GM21526 (cell line): ENCODE measurements around the gene PIK3CD.
"Not testable (repeated sequence)": the region's sequence is repeated elsewhere in the genome, so short reads cannot be mapped to it uniquely, and the experiment has no call there.

Experiments
- ATAC-seq: cut with Tn5 transposase; IDR thresholded peaks from one replicate; pipeline ENCODE4 v1.9.1; 2021; ENCODE audit warnings: moderate library complexity; ENCODE audit not compliant: unreplicated experiment, low FRiP score

Gene PIK3CD

GRCh38 chr1:9730096-9730901 is 78.8 kb downstream of the PIK3CD start:
- ATAC-seq, result no peak

GRCh38 chr1:9731051-9731537 is 79.6 kb downstream of the PIK3CD start:
- ATAC-seq, result no peak

DNA sequence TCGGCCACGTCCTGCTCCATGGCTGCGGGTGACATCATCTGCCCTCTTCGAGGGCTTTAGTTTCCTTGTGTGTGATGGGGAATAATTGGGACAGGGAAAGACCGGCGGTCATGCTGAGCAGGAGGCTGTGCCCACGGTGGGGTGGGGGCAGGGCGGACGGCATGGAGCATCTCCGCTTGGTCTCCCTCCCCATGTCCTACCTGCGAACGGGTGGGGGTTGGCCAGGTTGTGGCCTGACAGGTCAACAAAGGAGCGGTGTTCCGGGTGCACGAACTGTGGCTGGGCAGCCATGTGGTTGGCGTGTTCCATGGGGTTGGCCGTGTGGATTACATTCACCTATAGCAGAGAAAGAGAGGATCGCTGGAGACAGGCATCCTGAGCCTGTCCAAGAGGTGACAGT is 80.0 kb downstream of the PIK3CD start:
- ATAC-seq, result no peak

DNA sequence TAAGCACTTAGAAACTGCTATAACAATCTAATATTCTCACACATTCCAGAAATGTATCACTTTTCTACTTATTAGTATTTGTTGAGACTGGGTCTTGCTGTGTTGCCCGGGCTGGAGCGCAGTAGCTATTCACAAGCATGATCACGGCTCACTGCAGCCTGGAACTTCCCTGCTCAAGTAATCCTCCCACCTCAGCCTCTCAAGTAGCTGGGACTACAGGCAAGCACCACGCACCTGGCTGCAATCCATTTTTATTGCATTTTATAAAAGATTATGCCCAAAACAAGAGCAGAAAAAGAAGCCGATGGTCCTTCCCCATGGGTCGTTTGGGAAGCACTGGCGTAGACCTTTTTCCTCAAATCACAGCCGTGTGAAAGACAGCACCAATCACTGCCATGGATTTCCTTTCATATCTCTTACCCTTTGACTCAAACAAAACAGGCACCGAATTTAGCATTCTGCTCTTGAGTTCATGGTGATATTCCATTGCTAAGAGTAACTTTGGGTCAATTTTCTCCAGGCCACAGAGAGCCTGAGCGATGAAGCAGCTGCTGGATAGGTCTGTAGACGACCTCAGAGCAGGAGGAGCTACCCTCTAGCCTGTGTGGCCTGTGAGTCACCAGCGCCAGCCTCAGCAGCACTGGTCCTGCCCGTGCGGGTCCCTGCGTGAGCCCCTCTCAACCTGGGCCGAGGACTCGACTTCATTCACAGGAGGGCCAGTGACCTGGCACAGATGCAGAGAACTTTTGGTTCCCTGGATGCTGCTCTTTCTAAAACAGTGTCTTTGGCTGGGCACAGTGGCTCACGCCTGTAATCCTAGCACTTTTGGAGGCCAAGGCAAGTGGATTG is 80.8 kb downstream of the PIK3CD start:
- ATAC-seq, result no peak

- ATAC-seq, result no peak
Measured at GRCh38 chr1:9733160-9733789, 81.7 kb downstream of the PIK3CD start.

- ATAC-seq, result no peak
Measured at GRCh38 chr1:9735800-9736199, 84.3 kb downstream of the PIK3CD start.

DNA sequence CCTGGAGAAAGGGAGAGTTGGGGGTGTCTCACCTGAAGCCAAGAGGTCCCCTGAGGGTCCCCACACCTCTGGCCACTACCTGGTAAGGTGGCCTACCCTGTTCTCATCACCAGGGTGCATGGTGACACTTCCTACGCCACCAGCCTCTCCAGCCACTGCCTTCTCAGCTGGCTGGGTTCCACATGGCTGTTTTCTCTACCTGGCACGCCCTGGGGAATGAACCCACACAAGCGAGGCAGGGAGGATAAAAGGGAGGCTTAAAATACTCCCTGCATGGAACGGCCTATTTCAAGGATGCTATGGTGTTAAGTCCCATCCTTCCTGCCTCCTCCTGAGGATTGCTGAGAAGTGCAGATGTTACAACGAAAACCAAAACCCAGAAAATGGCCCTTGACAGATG is 84.7 kb downstream of the PIK3CD start:
- no peak for ATAC-seq

DNA sequence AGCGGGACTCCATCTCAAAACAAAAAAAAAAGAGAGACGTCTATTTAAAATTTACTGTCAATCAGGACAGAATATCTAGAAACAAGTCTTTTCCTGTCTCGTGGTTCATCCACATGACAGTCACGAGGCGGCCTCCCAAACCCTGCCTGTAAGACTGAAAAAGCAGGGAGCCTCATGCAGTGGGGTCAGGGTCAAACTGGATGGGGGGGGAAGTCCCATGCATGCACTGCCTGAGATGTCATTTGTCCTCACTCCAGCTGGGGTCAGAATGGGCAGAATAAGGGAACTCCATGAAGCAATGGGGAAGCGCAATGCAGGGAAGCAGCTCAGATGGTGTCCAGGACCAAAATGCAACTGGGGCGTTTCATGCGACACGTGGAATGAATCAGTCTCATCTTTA is 85.5 kb downstream of the PIK3CD start:
- ATAC-seq, result no peak

GRCh38 chr1:9737671-9738070 is 86.1 kb downstream of the PIK3CD start:
- no peak for ATAC-seq

- ATAC-seq, result no peak
Measured at GRCh38 chr1:9744106-9744799, 92.7 kb downstream of the PIK3CD start.

DNA sequence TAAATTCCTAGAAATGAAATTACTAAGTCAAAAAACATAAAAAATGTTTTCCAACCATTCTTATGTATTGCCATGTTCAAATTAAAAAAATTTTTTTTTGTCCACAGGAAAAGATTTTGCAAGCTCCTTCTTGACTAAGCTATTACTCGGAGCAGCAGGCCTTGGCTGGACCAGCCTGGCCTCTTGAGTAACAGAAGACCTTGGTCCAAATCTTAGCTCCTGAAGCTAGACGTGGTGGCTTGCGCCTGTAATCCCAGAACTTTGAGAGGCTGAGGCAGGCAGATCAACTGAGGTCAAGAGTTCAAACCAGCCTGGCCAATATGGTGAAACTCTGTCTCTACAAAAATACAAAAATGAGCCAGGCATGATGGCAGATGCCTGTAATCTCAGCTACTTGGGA is 94.7 kb downstream of the PIK3CD start:
- ATAC-seq, result no peak

- ATAC-seq, result no peak
Measured at GRCh38 chr1:9746651-9747050, 95.1 kb downstream of the PIK3CD start.

- ATAC-seq, result not testable (repeated sequence)
Measured at GRCh38 chr1:9748391-9748790, 96.9 kb downstream of the PIK3CD start.

DNA sequence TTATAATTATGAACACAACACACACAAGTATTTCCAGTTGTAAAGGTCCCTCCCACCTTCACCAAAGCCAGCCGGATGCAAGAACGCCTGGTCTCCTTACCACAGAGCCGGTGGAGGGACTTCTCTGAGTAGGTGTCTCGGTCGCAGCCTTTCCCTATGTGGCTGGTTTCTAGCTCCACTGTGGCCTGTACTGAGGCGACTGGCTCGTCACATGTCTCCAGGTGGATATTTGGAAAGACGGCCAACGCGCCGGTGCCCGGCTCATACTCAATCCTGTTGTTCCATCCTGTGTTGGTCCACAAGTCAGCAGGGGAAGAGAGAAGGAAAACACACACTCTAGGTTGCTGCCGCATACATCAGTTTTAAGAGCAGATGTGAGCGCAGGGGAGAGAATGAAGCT is 97.8 kb downstream of the PIK3CD start:
- no peak for ATAC-seq

- ATAC-seq, result no peak
Measured at GRCh38 chr1:9751971-9752370, 100.4 kb downstream of the PIK3CD start.

DNA sequence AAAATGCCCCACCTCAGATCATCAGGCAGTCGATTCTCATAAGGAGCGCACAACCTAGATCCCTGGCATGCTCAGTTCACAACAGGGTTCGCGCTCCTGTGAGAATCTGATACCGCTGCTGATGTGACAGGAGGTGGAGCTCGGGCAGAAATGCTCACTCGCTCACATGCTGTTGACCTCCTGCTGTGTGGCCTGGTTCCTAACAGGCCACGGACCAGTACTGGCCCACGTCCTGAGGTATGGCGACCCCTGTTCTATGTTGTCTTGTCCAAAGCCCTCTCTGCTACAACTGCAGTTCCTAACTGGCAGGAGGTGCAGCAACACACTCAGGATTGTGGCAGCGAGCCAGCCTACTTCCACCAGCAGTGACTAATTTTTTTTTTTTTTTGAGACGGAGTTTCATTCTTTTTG is 101.6 kb downstream of the PIK3CD start:
- no peak for ATAC-seq

DNA sequence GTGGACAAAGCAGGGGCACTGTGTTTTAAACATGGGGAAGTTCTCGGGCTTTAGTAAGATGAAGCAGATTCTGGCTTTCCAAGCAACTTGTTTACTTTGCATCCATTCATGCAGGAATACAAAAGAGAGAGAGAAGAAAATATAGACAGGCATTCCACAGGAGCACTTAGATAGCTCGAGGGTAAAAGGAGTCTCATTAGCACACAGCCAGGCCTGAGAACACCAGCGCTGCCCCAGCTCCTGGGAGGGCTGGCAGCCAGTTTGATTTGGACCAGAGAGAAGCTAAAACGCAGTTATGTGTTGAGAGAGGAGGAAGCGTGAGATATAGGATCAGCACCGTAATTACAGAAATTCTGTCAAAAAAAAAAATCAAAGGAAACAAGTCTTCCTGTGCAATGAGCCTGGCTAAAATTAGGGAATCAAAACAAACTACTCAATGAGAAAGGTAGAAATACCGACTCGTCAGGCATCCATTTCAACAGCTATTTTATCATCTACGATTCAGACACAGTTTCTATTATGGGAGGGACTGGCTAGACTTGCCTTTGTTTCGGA is 104.0 kb downstream of the PIK3CD start:
- ATAC-seq, result no peak

GRCh38 chr1:9758559-9759121 is 107.1 kb downstream of the PIK3CD start:
- no peak for ATAC-seq

DNA sequence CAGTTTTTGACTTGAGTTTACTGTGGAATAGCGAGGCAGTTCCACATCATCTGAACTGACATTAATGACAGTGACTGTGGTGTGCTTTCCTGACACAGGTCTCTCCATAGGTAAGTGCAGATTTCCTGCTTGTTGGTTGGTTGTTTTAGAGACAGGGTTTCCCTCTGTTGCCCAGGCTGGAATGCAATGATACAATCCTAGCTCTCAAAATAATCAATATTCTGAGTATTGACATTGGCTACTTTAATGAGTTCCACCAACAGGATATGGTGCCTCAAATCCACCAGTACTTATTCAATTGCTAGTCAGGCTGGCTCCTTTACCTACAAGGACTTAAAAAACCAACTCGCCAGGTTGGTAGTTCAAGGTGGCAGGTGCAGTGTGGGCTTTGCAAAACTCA is 108.4 kb downstream of the PIK3CD start:
- ATAC-seq, result no peak

- ATAC-seq, result no peak
Measured at GRCh38 chr1:9760824-9761223, 109.3 kb downstream of the PIK3CD start.
